Activated CD8-positive, alpha-beta memory T cell treated with anti-CD3 and anti-CD28 coated beads for 1 hour (primary cell): Measurements from ENCODE around the gene MLLT3.

Experiments used
- DNase-seq, 2 donors: peaks; one replicate each; pipeline ENCODE4 v3.0.0-alpha.2; 2020; ENCODE audit warnings: low read depth in 1 of 2; ENCODE audit errors: extremely low read depth in 1 of 2

MLLT3 gene

DNA sequence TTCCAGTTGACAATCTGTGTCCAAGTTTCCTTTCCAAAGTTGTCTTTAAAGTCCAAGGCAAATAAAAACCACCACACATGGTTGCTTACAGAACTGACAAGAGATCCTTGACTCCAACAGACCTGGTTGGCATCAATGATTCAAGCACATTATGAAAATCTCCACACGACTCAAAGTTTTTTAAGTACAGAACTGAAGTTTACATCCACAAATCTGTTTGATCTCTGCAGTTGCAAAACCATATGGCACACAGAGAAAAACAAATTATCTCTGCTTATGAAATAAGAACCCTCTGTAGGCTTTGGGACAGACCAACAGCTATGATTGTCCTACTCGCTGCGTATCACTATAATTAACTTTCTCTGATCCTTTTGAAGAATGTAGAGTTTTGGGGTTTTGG, 60.8 kb downstream of the MLLT3 start:
- DNase-seq: no peak

DNA sequence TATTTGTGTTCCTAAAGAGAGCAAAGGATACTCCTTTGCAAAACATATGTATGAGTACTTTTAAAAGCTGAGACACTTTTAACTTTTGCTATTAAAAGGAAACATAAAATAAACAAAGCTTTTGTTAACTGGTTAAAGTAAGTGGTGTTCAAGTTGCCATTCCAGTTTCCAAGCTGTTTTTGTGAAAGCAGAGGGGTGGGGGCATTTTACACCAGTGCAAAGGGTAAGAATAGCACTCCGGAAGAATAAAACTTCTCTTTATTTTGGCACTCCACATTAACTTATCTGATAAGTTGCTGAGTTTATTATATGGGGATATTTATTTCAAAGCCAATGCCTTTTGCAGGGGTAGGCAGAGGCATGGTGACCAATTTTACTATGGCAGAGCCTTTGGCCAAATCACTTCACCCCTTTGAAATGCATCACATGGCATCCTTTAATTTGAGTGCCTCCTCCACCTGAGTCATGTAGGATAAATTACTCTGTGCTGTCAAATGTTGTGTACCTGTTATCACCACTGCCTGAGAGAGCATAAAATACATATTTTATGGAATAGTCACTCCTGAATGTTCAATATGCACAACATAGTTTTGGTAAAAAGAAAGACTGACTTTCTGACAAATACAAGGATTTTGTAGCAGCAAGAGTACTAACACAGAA, 62.9 kb downstream of the MLLT3 start:
- DNase-seq: no peak

DNA sequence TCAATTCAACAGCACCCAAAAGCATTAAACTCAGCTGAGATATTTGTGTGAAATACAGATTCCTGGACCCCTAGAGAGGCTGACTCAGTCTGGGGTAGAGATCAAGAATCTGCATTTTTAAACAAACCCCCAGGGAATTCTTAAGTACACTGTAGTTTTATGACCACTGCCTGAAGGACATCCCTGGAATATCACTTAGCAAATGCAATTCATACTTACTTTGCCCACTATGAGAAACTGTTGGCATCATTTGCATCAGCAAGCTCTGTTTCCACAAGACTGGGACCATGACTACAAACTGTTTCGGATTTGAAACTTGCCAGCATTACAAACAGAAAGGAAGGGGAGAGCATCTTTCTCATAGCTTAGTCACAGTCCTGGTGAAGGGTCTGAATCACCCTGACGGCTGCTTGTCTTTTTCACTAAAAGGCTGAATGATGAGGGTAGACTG, 63.7 kb downstream of the MLLT3 start:
- DNase-seq: no peak

DNA sequence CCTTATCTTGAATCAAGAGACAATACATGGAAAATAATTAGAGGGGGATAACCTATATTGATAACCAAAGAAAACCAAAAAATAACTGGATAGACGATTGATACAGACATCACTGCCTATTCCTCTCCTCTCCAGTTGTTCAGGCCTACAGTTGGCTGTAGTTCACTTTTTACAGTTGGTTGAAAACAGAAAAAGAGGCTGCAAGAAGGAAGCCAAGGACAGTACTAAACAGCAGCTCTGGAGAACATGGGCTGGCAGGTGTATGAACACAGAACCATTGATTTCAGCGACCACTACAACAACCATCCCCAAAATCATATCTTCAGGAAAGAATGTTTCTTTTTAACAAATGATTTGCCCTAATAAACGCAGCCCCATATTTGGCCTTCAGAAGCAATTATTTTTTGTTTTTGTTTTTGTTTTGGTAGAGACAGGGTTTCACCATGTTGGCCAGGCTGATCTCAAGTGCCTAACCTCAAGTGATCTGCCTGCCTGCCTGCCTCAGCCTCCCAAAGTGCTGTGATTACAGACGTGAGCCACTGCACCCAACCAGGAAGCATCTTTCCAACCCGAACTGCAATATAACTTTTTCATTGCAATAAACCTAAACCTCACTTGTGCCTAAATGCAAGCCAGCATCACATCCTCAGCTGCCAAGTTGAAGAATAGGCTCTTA, 64.3 kb downstream of the MLLT3 start:
- no peak for DNase-seq

DNA sequence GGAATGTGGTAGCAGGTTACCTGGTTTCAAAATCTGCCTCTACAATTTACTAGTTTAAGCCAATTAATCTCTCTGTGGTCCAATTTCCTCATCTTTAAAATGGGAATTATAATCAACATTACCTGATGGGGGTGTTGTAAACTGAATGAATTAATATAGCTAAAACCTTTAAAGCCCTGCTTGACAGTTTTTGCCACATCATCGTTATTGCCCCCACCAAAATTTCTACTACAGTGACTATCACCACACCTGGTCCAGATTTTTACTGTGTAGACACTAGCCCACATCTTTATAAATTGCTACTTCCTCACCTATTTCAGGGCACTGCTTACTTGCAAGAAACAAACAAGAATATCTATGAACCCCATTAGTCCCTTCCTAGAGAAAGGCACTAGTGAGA, 65.0 kb downstream of the MLLT3 start:
- no peak for DNase-seq

DNA sequence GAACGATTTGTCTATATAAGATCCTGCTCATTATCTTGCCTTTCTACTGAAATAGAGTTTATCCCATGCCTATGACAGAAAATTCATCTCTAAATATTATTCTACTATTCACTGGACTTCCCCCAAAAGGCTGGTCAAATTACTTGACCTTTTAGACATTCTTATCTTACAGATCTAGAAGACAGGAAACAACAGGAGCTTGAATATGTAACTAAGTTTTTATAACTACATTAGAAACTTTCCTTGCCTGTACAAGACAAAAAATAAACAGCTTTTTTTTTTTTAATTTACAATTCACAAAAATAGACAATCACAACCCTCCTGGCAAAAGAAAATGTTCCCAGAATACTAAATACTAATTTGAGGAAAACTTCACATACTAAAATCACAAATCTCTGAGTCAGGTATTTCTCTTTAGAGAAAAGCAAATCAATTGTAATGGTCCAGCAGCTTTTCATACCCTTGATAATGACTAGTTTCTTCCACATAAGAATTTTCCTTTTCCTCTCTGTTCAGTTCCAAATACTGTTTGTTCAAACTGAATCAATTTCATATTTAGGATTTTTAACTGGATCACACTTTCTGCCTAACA, 68.6 kb downstream of the MLLT3 start:
- DNase-seq: no peak

DNA sequence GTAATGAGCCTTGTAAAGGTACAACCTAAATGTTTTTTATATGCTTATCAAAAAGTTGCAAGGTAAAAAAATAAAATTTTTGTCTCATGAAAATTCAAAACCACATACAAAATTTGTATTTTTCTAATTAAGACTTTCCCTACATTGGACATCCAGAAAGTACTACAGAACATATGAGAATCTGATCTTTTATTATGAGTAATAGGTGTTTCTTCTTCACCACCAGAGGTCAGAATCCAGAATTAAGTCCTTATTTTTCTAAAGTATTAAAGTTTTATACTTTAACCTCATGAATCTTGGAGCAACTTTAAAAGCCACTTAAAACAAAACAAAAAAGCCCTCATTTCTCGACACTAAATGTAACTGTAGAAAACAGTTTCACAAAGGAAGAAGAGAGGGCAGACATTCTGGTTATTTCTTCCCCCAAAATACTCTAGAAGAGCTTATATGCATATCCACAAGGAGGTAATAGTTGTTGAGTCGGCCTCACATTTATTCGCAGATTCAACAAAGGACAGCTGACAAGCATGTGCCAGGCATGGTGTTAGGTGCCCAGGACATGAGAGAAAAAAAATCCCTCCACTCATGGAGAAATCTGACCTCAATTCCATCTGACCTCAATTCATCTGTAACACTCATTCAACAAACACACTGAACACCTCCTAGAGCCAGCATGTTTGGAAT, 69.3 kb downstream of the MLLT3 start:
- no peak for DNase-seq

DNA sequence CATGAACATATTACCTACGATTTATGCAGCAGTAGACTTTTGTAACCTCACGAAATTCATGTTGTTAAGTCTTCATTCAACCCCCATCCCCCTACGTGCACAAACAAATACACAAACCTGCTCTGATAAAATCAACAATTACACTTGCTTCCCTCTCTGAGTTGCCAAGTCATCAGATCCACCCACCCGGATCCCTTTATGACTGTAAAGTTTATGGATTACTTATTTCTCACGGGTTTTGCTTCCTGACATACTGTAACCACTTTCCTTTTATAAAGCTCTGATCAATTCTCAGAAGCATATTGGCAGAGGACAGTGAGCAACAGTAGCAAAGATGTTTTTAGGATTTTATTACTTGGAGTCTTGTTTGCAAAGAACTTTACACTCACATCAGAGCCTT, 70.5 kb downstream of the MLLT3 start:
- DNase-seq: no peak

DNA sequence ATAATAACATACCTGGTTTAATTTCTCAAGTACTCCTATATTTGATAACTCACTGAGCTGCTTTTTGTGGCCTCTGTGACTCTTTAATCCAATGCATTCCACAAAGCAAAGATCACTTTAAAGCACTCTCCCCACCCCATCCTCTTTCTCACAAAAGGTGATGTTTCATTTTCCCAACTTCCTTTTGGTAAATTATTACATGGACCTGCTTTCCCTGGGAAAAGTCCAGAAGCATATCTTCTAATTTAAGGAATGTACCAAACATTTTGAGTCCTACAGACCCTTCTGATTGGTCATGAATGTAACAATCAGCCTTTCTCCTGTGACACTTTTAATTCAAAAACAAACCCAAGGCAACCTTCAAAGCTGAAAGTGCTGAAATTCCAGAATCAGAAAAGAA, 71.1 kb downstream of the MLLT3 start:
- no peak for DNase-seq

DNA sequence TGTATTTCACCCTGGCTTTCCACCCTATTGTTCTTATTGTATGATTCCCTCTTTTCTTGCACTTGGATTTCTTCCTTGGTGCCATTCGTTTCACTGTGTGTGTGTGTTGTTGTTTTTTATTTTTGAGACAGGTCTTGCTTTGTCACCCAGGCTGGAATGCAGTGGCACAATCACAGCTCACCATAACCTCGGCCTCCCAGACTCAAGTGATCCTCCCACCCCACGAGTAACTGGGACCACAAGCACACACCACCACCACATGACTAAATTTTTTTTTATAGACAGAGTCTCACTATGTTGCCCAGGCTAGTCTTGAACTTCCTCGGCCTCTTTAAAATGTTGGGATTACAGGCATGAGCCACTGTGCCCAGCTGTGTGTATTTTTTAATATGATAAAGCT, 72.0 kb downstream of the MLLT3 start:
- no peak for DNase-seq

DNA sequence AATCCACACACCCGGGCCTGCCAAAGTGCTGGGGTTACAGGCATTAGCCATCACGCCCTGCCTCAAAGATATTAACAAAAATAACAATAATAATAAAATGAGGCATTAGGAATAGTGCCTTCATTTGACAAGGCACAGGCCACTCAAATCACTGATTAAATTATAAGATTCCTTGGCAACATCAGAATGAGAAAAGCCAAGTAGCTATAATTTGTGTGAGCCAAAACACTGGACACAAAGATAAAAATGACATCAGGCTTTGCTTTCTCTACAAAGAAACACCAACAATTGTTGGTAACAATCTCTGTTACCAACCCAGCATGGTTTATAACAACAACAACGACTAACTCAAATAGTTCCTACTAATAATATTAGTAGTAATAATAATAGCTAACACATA, 73.2 kb downstream of the MLLT3 start:
- no peak for DNase-seq

DNA sequence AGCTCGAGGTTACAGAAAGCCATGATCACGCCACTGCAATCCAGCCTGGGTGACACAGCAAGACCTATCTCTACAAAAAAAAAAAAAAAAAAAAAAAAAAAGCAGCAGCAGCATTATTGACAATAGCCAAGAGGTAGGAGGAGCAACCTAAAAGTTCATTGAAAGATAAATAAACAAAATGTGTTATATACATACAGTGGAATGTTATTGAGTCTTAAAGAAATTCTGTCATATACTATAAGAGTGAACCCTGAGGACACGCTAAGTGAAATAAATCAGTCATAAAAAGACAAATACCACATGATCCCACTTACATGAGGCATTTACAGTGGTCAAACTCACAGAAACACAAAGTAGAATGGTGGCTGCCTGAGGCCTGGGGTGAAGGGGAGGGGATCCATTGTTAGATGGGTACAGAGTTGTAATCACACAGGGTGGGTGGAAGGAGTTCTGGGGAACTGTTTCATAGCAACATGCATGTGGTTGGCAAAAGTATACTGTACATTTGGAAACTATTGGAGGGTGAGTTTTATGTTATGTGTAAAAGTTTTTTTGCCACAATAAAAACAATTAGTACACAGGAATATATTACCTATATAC, 77.2 kb downstream of the MLLT3 start:
- no peak for DNase-seq

DNA sequence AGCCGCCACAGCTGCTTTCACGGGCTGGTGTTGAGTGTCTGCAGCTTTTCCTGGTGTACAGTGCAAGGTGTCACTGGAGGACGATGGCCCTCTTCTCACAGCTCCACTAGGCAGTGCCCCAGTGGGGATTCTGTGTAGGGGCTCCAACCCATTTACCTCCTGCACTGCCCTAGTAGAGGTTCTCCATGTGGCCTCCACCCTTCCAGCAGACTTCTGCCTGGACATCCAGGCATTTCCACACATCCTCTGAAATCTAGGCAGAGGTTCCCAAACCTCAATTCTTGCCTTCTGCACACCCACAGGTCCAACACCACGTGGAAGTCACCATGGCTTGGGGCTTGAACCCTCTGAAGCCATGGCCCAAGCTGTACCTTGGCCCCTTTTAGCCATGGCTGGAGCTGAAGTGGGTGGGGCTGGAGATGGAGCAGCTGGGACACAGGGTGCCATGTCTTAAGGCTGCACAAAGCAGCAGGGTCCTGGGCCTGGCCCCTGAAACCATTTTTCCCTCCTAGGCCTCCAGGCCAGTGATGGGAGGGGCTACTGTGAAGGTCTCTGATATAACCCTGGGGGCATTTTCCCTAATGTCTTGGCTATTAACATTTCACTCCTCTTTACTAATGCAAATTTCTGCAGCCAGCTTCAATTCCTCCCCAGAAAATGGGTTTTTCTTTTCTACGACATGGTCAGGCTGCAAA, 82.0 kb downstream of the MLLT3 start:
- no peak for DNase-seq

DNA sequence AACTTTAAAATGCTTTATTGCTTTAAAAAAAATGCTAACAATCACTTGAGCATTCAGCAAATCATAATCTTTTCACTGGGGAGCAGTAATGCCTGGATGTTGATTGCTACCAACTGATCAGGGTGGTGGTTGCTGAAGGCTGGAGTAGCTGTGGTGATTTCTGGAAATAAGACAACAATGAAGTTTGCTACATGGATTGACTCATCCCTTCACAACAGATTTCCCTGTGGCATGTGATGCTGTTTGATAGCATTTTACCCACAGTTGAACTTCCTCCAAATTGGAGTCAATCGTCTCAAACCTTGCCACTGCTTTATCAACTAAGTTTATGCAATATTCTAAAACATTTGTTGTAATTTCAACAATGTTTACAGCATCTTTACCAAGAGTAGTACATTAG, 83.3 kb downstream of the MLLT3 start:
- DNase-seq: no peak

DNA sequence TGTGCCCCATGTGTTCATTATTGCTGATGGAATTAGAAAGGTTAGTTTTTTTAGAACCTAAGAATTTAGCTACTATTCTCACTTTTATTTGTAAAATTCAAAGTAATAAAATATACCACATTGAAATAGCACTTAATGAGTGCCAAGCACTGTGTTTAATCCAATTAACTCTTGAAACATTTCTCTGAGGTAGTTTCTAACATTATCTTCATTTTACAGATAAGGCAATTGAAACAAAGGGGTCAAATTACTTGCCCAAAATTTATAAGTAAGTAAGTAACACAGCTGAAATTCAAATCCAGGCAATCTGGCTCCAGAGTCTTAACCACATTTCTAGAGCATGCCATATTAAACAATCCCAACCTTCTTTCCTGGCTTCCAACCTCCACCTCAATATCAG, 84.2 kb downstream of the MLLT3 start:
- no peak for DNase-seq

DNA sequence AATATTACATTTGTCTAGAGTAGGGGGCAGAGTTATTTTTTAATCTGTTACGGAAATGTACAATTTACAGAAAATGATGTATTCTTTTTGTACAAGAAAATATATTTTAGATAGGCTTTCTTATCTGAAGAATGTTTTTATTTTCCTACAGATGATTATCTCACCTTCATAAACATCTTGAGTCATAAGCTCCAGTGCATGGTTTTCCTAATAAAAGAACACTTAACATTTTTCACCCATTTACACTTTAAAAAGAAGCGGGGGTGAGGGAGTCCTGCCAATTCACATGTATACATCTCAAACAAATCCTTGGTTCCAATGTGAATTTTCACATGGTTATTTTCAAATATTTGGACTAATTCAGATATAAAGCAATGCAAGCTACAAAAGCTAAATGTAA, 85.0 kb downstream of the MLLT3 start:
- no peak for DNase-seq

DNA sequence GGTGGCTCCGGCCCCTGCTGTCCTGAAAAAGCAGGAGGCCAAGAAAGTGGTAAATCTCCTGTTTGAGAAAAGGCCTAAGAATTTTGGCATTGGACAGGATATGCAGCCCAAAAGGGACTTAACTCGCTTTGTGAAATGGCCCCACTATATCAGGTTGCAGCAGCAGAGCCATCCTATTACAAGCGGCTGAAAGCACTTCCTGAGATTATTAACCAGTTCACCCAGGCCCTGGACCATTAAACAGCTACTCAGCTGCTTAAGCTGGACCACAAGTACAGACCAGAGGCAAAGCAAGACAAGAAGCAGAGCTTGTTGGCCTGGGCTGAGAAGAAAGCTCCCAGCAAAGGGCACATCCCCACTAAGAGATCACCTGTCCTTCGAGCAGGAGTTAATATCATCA, 89.7 kb downstream of the MLLT3 start:
- no peak for DNase-seq

DNA sequence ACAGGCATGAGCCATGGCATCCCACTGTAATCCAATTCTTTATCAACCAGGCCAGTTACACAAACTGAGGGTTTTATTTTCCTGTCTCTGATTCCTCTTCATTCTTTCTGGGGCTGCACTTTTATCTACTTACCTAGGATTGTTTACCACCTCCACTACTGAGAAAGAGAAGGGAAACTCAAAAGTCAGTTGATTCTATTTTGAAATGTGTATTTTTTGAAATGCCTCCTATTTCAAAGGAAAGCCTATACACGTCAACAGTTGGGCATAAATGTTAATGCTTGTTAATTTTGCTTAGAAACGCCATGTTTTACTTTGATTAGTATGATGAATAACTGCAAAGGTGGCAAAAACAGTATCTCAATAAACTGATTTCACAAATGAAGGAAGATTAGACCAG, 92.5 kb downstream of the MLLT3 start:
- no peak for DNase-seq

DNA sequence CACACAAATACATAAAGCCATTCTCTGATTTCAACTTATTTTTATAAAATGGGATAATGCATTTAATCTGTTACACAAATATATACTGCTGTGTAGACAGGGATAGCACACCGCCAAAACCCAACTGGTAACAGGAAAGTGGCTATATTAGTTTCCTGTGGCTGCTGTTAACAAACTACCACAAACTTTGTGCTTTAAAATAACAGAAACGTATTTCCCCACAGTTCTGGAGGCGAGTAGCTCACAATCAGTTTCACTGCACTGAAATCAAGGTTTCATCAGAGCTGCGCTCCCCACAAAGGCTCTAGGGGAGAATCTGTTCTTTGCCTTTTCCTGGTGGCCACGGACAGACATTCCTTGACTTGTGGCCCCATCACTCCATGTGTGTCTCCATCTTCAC, 94.0 kb downstream of the MLLT3 start:
- no peak for DNase-seq

DNA sequence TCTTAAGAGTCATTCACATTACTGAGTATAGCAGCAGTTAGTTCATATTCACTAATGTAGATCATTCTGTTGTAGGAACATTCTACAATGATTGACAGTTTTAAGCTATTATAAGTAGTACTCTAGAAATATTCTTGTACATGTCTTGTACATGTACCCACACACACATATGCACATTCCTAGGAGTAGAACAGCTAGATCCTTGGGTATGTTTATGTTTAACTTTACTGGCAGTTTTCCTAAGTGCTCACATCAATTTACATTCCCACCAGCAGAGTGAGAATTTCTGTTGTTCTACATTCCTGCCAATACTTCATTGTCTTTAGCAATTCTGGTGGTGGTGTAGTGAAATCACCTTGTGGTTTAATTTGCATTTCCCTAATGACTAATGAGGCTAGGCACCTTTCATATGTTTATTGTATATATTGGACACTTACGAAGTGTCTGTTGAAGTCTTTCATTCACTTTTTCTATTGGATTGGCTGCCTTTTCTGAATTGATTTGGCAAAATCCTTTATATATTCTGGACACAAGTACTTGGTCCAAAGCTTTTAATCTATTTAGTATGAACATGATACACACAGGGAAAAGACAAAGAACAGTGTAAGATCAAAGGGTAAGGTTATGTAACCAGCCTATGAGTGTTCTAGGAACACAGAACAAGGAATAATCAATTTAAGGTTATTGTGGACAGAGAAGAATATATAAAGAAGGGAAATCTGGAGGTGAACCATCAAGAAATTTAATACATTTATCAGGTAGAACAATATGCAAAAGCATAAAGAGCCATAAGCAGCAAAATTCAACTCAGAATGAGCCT, 95.6 kb downstream of the MLLT3 start:
- no peak for DNase-seq
